ENCODE results near the gene CD2BP2.
"Not testable (repeated sequence)": the region's sequence is repeated elsewhere in the genome, so short reads cannot be mapped to it uniquely, and the experiment has no call there.

The CD2BP2 gene

GRCh38 chr16:30355144-30355953, at the start of gene CD2BP2:
CD2BP2 (minus strand) TSS chr16:30355308; CDS start chr16:30354681, 627 bp downstream.
- peak; percentile 81 to 92 for DNase-seq (ENCODE audit: extremely low read depth in 1 of 2, low read depth in 1 of 2)

DNA sequence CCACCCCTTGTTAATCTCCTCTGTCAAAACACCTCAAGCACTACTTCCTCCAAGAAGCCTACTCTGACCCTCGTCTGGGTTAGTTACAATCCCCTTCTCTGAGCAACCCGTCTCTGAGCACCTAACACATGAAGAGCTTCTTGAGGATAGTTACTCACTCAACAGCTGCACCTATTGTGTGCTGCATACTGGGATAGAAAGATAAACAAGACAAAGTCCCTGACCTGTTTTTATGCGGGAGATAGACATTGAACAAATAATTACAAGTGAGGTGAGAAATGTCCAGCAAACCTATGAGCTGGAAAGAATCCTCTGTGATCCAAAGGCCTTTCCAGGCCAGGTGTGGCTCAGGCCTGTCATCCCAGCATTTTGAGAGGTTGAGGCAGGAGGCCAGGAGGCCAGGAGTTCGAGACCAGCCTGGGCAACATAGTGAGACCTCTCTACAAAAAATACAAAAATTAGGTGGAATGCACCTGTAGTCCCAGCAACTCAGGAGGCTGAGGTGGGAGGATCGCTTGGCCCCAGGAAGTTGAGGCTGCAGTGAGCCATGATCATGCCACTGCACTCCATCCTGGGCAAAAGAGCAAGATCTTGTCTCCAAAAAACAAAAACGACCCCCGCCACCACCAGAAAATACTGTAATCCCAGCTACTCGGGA, 46.8 kb upstream of the CD2BP2 start:
- DNase-seq (ENCODE audit: extremely low read depth in 1 of 2, low read depth in 1 of 2): no peak

- DNase-seq (ENCODE audit: extremely low read depth in 1 of 2, low read depth in 1 of 2): no peak
These were observed 44.5 kb upstream of the CD2BP2 start for GRCh38 chr16:30399435-30400186.

DNA sequence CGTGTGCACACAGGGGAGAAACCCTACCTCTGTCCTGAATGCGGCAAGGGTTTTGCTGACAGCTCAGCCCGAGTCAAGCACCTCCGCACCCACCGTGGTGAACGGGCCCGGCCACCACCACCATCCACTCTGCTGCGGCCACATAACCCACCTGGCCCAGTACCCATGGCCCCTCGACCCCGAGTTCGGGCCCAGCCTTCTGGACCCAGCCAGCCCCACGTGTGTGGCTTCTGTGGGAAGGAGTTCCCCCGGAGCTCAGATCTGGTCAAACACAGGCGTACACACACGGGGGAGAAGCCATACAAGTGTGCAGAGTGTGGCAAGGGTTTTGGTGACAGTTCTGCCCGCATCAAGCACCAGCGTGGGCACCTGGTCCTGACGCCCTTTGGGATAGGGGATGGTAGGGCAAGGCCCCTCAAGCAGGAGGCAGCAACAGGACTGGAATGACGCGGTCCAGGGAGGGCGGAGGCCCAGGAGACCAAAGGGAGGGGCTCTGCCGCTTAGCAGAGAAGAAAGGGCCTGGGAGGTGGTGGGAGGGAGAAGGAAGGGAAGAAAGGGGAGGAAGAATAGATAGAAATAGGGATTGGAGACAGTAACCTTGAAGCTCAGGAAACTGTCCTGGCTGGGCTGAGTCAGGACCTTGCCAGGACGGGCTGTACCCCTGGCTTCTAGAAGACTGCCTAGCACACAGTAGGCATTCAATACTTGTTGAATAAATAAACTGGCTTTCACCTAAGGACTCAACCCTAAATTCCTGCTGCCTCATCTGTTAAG, 43.7 kb upstream of the CD2BP2 start:
- DNase-seq (ENCODE audit: extremely low read depth in 1 of 2, low read depth in 1 of 2): no peak

DNA sequence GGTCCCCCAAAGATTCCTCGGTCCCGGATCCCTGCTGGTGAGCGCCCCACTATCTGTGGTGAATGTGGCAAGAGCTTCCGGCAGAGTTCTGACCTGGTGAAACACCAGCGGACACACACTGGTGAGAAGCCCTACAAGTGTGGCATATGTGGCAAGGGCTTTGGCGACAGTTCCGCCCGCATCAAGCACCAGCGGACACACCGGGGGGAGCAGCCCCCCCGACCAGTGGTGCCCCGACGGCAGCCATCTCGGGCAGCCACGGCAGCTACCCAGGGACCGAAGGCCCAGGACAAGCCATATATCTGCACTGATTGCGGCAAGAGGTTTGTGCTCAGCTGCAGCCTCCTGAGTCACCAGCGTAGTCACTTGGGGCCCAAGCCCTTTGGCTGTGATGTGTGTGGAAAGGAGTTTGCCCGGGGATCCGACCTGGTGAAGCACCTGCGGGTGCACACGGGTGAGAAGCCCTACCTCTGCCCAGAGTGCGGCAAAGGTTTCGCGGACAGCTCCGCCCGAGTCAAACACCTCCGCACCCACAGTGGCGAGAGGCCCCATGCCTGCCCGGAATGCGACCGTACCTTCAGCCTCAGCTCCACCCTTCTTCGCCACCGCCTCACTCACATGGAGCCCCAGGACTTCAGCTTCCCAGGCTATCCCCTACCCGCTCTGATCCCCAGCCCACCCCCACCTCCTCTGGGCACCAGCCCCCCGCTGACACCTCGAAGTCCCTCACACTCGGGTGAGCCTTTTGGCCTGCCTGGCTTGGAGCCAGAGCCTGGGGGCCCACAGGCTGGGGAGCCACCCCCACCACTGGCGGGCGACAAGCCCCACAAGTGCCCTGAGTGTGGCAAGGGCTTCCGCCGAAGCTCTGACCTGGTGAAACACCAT, 42.9 kb upstream of the CD2BP2 start:
- no peak for DNase-seq (ENCODE audit: extremely low read depth in 1 of 2, low read depth in 1 of 2)

GRCh38 chr16:30397056-30397455, 41.9 kb upstream of the CD2BP2 start:
- DNase-seq (ENCODE audit: extremely low read depth in 1 of 2, low read depth in 1 of 2): no peak

- not testable (repeated sequence) for DNase-seq (ENCODE audit: extremely low read depth in 1 of 2, low read depth in 1 of 2)
These were observed 41.5 kb upstream of the CD2BP2 start for GRCh38 chr16:30396627-30397026.

- DNase-seq (ENCODE audit: extremely low read depth in 1 of 2, low read depth in 1 of 2): no peak
These were observed 41.0 kb upstream of the CD2BP2 start for GRCh38 chr16:30395992-30396585.

DNA sequence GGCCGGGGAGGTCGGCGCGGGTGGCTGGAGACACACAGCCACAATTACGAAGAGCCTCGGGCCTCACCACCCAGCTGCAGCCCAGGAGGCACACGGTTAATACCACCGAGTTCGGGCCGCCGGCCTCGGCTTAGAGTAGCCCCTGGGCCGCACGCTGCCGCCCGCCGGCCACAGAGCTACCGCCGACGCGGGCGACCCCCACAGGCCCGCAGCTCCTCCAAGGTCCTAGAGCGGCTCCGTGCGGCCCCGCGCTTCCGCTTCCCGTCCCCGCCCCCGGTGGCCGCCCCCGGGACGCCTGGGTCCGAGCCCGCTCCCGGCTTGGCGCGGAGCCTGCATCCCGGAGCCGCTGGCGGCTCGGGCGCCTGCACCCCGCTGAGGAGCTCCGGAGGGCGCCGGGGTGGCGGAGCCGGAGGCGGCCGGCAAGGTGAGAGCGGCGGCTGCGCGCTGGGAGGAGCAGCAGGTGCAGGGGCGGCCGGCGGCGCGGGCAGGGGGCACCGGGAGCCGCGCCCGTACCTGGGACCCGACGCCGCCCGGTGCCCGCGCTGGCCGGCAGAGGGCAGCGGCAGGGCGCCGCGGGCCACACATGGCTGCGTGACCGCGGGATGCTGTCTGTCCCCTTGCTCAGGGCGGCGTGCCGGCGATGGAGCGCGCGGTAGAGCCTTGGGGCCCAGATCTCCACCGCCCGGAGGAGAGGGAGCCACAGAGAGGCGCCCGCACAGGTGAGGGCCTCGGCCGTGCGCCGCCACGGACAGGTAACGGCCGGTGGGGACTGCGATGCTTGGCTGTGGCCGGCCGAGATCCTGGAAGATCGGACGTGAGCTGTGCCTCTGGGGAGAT, 40.3 kb upstream of the CD2BP2 start, which contains the start of gene ZNF48:
Gene ZNF48, plus strand, starts transcription at position 266 of the 837 bp plus-strand sequence. Its CDS starts 375 bp downstream, at position 641.
- DNase-seq (ENCODE audit: extremely low read depth in 1 of 2, low read depth in 1 of 2): no peak

GRCh38 chr16:30394592-30395154, 39.6 kb upstream of the CD2BP2 start:
- DNase-seq (ENCODE audit: extremely low read depth in 1 of 2, low read depth in 1 of 2): no peak

DNA sequence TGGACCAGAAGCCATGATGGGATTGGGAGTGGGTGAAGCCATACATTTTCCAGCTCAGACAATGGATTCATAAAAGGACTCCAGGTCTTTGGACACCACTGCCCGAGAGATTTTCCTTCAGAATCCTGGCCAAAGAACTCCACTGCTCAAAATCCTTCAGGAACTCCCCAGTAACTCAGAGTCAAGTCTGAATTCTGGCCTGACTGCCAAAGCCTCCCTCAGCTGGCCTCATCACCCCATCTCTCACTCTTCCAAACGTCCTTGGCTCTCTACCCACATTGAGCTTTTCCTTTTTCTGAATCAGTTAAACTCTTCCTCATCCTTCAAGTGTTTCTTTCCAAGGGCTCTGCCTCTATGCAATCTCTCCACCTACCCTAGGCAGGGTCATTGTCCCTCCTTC, 28.4 kb upstream of the CD2BP2 start:
- no peak for DNase-seq (ENCODE audit: extremely low read depth in 1 of 2, low read depth in 1 of 2)

GRCh38 chr16:30382111-30382881, 27.2 kb upstream of the CD2BP2 start, which contains the start of gene SEPTIN1:
SEPTIN1 (minus strand) TSS chr16:30382561; CDS start chr16:30382542, 19 bp downstream.
- DNase-seq (ENCODE audit: extremely low read depth in 1 of 2, low read depth in 1 of 2): peak; percentile 65 to 81

- DNase-seq (ENCODE audit: extremely low read depth in 1 of 2, low read depth in 1 of 2): no peak
These were observed 26.4 kb upstream of the CD2BP2 start for GRCh38 chr16:30381291-30382041.

DNA sequence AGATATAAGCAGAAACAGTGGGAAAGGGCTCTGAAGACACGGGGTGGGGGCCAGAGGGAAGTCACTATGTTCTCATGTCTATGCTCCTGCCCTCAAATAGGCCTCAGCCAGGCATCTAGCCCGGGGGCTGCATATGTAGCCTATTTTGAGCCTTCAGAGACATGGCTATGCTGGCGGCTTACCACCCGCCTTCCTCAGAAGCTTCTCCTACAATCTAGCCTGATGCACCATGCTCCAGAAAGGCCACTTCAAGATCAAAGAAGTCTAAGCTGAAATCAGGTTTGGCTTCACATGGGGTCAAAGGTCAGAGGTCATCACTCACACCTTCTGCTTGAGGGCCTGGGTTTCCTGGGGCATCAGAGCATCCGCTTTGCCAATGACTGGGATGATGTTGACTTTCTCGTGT, 25.7 kb upstream of the CD2BP2 start:
- DNase-seq (ENCODE audit: extremely low read depth in 1 of 2, low read depth in 1 of 2): no peak

DNA sequence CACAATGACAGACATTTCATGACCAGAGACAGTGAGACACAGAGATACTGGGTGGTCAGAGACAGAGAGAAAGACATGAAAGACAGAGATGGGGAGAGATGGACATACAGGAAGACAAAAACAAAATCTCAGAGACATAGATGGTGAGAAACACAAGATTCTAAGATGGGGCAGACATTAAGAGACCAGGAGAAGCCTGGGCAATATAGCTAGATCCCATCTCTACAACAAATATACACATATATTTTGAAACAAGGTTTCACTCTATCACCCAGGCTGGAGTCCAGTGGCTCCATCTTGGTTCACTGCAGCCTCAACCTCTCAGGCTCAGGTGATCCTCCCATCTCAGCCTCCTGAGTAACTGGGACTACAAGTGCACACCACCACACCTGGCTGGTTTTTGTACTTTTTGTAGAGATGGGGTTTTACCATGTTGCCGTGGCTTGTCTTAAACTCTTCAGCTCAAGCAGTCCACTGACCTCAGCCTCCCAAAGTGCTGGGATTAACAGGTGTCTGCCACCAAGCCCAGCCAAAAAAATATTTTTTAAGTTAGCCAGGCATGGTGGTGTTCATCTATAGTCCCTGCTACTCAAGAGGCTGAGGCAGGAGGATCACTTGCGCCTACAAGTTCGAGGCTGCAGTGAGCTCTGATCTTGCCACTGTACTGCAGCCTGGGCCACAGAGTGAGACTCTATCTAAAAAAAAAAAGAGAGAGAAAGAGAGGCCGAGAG, 25.1 kb upstream of the CD2BP2 start:
- no peak for DNase-seq (ENCODE audit: extremely low read depth in 1 of 2, low read depth in 1 of 2)
